Body of pancreas (tissue), 4 donors: ENCODE measurements around the gene KRT12. TPM values are rescaled to one million over a fixed set of nuclear protein-coding genes. Genes with fewer than 3 reads are reported as not detected.

ENCODE experiments used
- ATAC-seq: fragments of 150-250 bp; one replicate; pipeline ENCODE4 v1.9.1; 2016
- DNase-seq, 4 donors: peaks; one replicate each; pipeline ENCODE4 v3.0.0-alpha.2; 2019
- H3K27ac ChIP-seq, 4 donors: fragments of 200-600 bp; sonication (generic); 1 replicate in 3 of 4; 2 replicates in 1 of 4; pipeline versions ENCODE4 v1.5.1 to v1.6.1; 2016 to 2019; ENCODE audit warnings: mild to moderate bottlenecking in 1 of 4, mixed read lengths in 1 of 4, moderate library complexity in 1 of 4
- H3K27me3 ChIP-seq, 2 donors: fragments of 200-600 bp; sonication (generic); one replicate each; pipeline ENCODE4 v1.6.0; 2016; ENCODE audit warnings: mild to moderate bottlenecking in 1 of 2
- H3K36me3 ChIP-seq, 2 donors: fragments of 200-600 bp; sonication (generic); replicated peaks in 1 of 2; 2 replicates each; pipeline ENCODE4 v1.5.1; 2016; ENCODE audit warnings: low read depth in 2 of 2; ENCODE audit not compliant: insufficient read depth in 1 of 2
- H3K4me1 ChIP-seq: fragments of 200-600 bp; sonication (generic); one replicate; pipeline ENCODE4 v1.6.0; 2016
- H3K4me3 ChIP-seq, 2 donors: fragments of 200-600 bp; sonication (generic); 1 replicate in 1 of 2; 2 replicates in 1 of 2; pipeline ENCODE4 v1.5.1; 2016 to 2019
- H3K9me3 ChIP-seq, 3 donors: fragments of 200-600 bp; sonication (generic); 1 replicate in 2 of 3; 2 replicates in 1 of 3; pipeline ENCODE4 v1.5.1; 2016
- POLR2A ChIP-seq, 3 donors: fragments of 450-650 bp; IDR thresholded peaks; one replicate each; pipeline ENCODE4 v1.6.1; 2016; ENCODE audit warnings: antibody characterized with exemption in 3 of 3, mild to moderate bottlenecking in 2 of 3
- WGBS, 2 donors: methylation state at CpG; one replicate each; pipeline ENCODE4 v1.1.5; 2017; 5-methylcytosine and 5-hydroxymethylcytosine counted together
- intact Hi-C: fragments of 100-400 bp; cut with DNase I; formaldehyde crosslinking; loops from one replicate; pipeline ENCODE4 v1.15.1; 2023
- total RNA-seq, 2 donors: library from RNA; depleted of rRNA; stranded (reverse); fragments of >200 nt; gene quantifications; one replicate each; pipeline ENCODE4 v1.1.0, GENCODE V29; 2016
- TF ChIP-seq, protein P1 (sequence below), 7 experiments: fragments of 450-650 bp in 4 of 7; fragments of 200-600 bp in 3 of 7; sonication (generic) in 3 of 7; IDR thresholded peaks; one replicate each; pipeline ENCODE4 v1.5.1; 2016 to 2019; ENCODE audit warnings: antibody characterized with exemption in 7 of 7

KRT12 gene
- total RNA-seq, 2 donors from 2014 or later = not detected

DNA sequence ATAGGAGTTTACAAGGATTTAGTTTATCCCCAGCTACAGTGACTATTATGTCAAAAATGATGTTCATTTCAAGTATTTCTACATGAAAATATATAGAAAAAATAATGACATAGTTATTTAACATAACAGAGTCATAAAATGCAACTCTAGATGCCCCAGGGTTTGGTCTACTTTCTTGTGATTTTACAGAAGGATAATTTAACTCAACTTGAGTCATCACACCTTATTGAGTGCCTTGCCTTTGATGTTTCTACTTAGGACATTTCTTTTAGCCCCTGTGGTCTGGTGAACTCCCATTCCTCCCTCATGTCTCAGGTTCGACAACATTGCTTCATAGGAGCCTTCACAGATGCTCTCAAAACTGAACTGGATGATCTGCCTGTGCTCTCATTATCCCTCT lies 16.0 kb upstream of the KRT12 start:
- ATAC-seq (no peak), DNase-seq (no peak)
- 32 to 65% methylated on average over 1 of the region's 1 CpG for WGBS, 2 donors
- no peak overlapping the region for H3K27ac ChIP-seq
- H3K4me3 ChIP-seq = no peak overlapping the region
- TF ChIP-seq POLR2A (IDR thresholded peaks at IDR 0.05) = no peak
- TF ChIP-seq, protein P1, sequence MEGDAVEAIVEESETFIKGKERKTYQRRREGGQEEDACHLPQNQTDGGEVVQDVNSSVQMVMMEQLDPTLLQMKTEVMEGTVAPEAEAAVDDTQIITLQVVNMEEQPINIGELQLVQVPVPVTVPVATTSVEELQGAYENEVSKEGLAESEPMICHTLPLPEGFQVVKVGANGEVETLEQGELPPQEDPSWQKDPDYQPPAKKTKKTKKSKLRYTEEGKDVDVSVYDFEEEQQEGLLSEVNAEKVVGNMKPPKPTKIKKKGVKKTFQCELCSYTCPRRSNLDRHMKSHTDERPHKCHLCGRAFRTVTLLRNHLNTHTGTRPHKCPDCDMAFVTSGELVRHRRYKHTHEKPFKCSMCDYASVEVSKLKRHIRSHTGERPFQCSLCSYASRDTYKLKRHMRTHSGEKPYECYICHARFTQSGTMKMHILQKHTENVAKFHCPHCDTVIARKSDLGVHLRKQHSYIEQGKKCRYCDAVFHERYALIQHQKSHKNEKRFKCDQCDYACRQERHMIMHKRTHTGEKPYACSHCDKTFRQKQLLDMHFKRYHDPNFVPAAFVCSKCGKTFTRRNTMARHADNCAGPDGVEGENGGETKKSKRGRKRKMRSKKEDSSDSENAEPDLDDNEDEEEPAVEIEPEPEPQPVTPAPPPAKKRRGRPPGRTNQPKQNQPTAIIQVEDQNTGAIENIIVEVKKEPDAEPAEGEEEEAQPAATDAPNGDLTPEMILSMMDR (IDR thresholded peaks at IDR 0.05) = no peak
- intact Hi-C loops = no loop called here
- H3K27me3 ChIP-seq = no peaks in the 10 kb centered on the region
- no peaks in the 10 kb centered on the region for H3K9me3 ChIP-seq
- H3K4me1 ChIP-seq = no peaks in the 10 kb centered on the region
- H3K36me3 ChIP-seq = no peaks in the 10 kb centered on the region

DNA sequence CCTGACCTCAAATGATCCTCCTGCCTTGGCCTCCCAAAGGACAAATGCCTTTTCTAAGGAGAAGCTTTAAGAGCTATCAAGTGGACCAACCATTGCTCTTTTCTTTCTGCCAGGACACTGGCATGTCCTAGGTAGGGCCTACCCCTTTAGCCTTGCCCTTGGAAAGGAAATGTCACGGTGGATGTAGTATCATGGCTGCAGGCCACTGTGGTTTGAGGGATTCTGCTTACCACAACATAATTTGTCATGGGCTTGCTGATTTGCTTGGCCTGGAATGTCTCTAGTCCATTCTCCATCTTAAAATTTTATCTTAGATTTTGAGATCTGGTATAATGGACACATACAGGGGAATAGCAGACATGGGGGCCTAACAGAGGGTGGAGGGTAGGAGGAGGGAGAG lies 12.0 kb upstream of the KRT12 start:
- 76 to 100% methylated on average over 1 of the region's 1 CpG for WGBS, 2 donors
- no peak overlapping the region for H3K4me3 ChIP-seq
- no peaks in the 10 kb centered on the region for H3K27me3 ChIP-seq
- no peaks in the 10 kb centered on the region for H3K9me3 ChIP-seq
- no peaks in the 10 kb centered on the region for H3K36me3 ChIP-seq
- intact Hi-C loops = no loop called here
- no peak for DNase-seq
- ATAC-seq = no peak
- no peak overlapping the region for H3K27ac ChIP-seq
- no peaks in the 10 kb centered on the region for H3K4me1 ChIP-seq
- TF ChIP-seq, protein P1 (IDR thresholded peaks at IDR 0.05) = no peak
- no peak for TF ChIP-seq POLR2A (IDR thresholded peaks at IDR 0.05)

DNA sequence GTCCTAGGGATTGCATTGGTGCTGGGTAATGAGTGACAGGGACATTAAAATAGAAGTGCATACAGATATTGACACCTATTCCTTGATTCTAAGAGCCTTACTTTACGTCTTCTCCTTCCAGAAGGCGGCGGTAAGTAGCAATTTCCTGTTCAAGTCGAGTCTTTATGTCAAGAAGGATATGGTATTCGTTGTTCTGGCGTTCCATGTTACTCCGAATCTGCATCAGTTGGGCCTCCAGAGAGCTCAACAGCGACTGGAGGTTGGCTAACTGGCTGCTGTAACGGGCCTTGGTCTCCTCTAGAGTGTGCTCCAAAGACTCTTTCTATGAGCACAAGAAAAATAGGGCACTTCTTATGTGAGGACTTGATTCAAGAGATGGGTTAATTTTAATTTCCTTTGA lies 11.0 kb upstream of the KRT12 start:
- DNase-seq (no peak), ATAC-seq (no peak)
- no peak for TF ChIP-seq POLR2A (IDR thresholded peaks at IDR 0.05)
- TF ChIP-seq, protein P1 (IDR thresholded peaks at IDR 0.05) = no peak
- WGBS, 2 donors = 82% methylated on average over 9 of the region's 9 CpGs
- Histone ChIP-seq H3K4me1 (no peaks in the 10 kb centered on the region), H3K36me3 (no peaks in the 10 kb centered on the region), H3K9me3 (no peaks in the 10 kb centered on the region), H3K27me3 (no peaks in the 10 kb centered on the region), H3K4me3 (no peak overlapping the region), H3K27ac (no peak overlapping the region)
- intact Hi-C loops = no loop called here

DNA sequence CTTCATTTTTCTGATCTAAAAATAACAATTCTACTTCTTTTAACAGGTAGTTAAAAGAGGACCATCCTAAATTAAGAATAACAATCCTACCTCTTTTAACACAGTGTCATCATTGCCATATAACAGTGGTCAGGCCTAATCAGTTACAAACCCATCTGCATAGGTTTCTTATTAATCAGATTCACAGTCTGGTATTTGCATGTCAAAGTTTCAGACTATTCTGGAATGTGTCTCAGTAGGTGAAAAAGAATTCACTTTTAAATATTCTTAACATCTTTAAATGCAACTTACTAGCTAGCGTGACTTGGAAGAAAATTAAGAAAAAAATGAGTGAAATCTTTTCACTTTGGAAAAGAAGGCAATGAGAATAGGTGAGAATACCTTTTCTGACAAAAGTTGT lies 6.8 kb upstream of the KRT12 start:
- Histone ChIP-seq H3K27me3 (no peaks in the 10 kb centered on the region), H3K4me1 (no peaks in the 10 kb centered on the region), H3K9me3 (no peaks in the 10 kb centered on the region), H3K27ac (no peak overlapping the region), H3K36me3 (no peaks in the 10 kb centered on the region), H3K4me3 (no peak overlapping the region)
- TF ChIP-seq POLR2A (IDR thresholded peaks at IDR 0.05) = no peak
- TF ChIP-seq, protein P1 (IDR thresholded peaks at IDR 0.05) = no peak
- DNase-seq (no peak), ATAC-seq (no peak)
- intact Hi-C loops = no loop called here
- 86 to 93% methylated on average over 1 of the region's 1 CpG for WGBS, 2 donors

DNA sequence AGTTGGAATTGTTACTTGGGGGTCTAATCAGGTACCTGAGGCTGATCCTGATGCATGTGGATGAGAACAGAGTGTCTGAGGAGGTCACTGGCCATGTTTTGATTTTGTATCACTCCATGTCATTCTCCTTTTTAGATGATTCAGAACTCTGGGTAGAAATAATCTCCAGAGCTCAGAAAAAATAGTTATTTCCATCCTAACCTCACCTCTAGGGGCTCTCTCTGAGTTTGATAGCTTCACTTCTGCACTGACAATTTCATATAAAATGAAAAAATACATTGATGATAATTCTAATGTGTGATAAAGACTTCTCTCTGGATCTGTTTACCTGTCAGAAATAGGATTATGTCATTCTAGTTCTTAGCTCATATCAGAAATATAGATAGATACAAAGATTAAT lies 6.2 kb upstream of the KRT12 start:
- intact Hi-C loops = no loop called here

More for the DNA sequence above, 6.2 kb upstream of the KRT12 start:
- Histone ChIP-seq H3K27me3 (no peaks in the 10 kb centered on the region), H3K4me1 (no peaks in the 10 kb centered on the region), H3K27ac (no peak overlapping the region), H3K36me3 (no peaks in the 10 kb centered on the region), H3K9me3 (no peaks in the 10 kb centered on the region), H3K4me3 (no peak overlapping the region)
- TF ChIP-seq POLR2A (IDR thresholded peaks at IDR 0.05) = no peak
- TF ChIP-seq, protein P1 (IDR thresholded peaks at IDR 0.05) = no peak
- DNase-seq = no peak
- no peak for ATAC-seq
